PC-9 (cell line): ENCODE data around the gene LMBR1L. TPM values are rescaled to one million over a fixed set of nuclear protein-coding genes. Genes with fewer than 3 reads are reported as not detected.

Source experiments
- BruUV-seq: library from RNA; stranded (reverse); fragments of 400-500 nt; replicated peaks from 2 replicates; lab custom pipeline; 2021; lab: Mats Ljungman, UMichigan
- CTCF ChIA-PET: fragments of 300-600 bp; sonication (Branson Sonifier 250); formaldehyde crosslinking; loops from one replicate; lab custom pipeline; 2022; ENCODE audit warnings: antibody characterized with exemption; lab: Charles Lee
- POLR2A ChIA-PET: fragments of 300-600 bp; sonication (Branson Sonifier 250); formaldehyde crosslinking; loops from one replicate; lab custom pipeline; 2022; ENCODE audit warnings: antibody characterized with exemption; ENCODE audit not compliant: unreplicated experiment; lab: Charles Lee
- DNase-seq, 2 experiments: peaks; one replicate each; pipeline versions ENCODE4 v3.0.0 to v3.0.0-alpha.2; 2015 to 2022; ENCODE audit warnings: mixed read lengths in 1 of 2
- H2AFZ ChIP-seq: fragments of 200-600 bp; sonication (generic); 2 replicates; pipeline ENCODE4 v1.8.1; 2017; ENCODE audit warnings: antibody characterized with exemption
- H3F3A ChIP-seq: fragments of 200-600 bp; sonication (generic); 2 replicates; pipeline ENCODE4 v1.8.1; 2017; ENCODE audit warnings: antibody characterized with exemption, mild to moderate bottlenecking, low read depth; ENCODE audit not compliant: insufficient read depth
- H3K27ac ChIP-seq: fragments of 200-600 bp; sonication (generic); 2 replicates; pipeline ENCODE4 v1.6.1; 2016; ENCODE audit warnings: mixed run types
- H3K27me3 ChIP-seq: fragments of 200-600 bp; sonication (generic); 2 replicates; pipeline ENCODE4 v1.6.1; 2016; ENCODE audit warnings: low read depth, mixed run types; ENCODE audit not compliant: insufficient read depth
- H3K36me3 ChIP-seq: fragments of 200-600 bp; sonication (generic); 2 replicates; pipeline ENCODE4 v1.6.1; 2016; ENCODE audit warnings: low read depth, mixed run types
- H3K4me1 ChIP-seq: fragments of 200-600 bp; sonication (generic); replicated peaks from 2 replicates; pipeline ENCODE4 v1.6.1; 2016; ENCODE audit warnings: mixed run types; ENCODE audit not compliant: insufficient read depth
- H3K4me2 ChIP-seq: fragments of 200-600 bp; sonication (generic); 2 replicates; pipeline ENCODE4 v1.6.1; 2017; ENCODE audit warnings: mixed run types
- H3K4me3 ChIP-seq: fragments of 200-600 bp; sonication (generic); 2 replicates; pipeline ENCODE4 v1.6.1; 2016; ENCODE audit warnings: mixed run types
- H3K79me2 ChIP-seq: fragments of 200-600 bp; sonication (generic); 2 replicates; pipeline ENCODE4 v1.6.1; 2017; ENCODE audit warnings: low read depth, mixed run types
- H3K9me2 ChIP-seq: fragments of 200-600 bp; sonication (generic); 2 replicates; pipeline ENCODE4 v1.8.1; 2017; ENCODE audit warnings: mild to moderate bottlenecking; ENCODE audit not compliant: insufficient read depth
- H3K9me3 ChIP-seq: fragments of 200-600 bp; sonication (generic); 2 replicates; pipeline ENCODE4 v1.8.1; 2016; ENCODE audit warnings: low read depth; ENCODE audit not compliant: insufficient read depth
- H4K20me1 ChIP-seq: fragments of 200-600 bp; sonication (generic); 2 replicates; pipeline ENCODE4 v1.8.1; 2017; ENCODE audit not compliant: insufficient read depth
- EZH2 ChIP-seq: fragments of 200-600 bp; sonication (generic); IDR thresholded peaks from 2 replicates; pipeline ENCODE4 v1.8.0; 2017; ENCODE audit warnings: antibody characterized with exemption, low read depth
- intact Hi-C: fragments of 100-400 bp; cut with micrococcal nuclease; formaldehyde crosslinking; loops from one replicate; pipeline ENCODE4 v1.10.0; 2022; ENCODE audit not compliant: unreplicated experiment
- total RNA-seq: library from RNA; stranded (reverse); gene quantifications from 2 replicates; pipeline ENCODE4 v1.2.3, GENCODE V29; 2021
- TF ChIP-seq, protein P1 (sequence below): fragments of 200-600 bp; sonication (generic); conservative IDR thresholded peaks from 2 replicates; pipeline ENCODE4 v1.6.1; 2017; ENCODE audit warnings: mixed run types, antibody characterized with exemption, mild to moderate bottlenecking, moderate library complexity

LMBR1L gene
- total RNA-seq, 1 experiment from 2014 or later: 53.9 TPM

DNA sequence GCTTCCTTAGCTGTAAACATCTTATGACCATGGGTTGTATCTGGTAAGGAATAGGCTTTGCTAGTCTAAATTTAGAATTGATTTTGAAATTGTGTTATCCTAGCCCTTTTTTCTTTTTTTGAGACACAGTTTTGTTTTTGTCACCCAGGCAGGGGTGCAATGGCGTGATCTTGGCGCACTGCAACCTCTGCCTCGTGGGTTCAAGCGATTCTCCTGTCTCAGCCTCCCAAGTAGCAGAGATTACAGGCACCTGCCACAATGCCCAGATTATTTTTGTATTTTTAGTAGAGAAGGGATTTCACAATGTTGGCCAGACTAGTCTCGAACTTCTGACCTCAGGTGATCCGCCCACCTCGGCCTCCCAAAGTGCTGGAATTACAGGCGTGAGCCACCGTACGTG is 22.9 kb upstream of the LMBR1L start:
- intact Hi-C loops: loop anchor here (5.0 kb wide), 1 partner anchor 69 kb away; no protein-coding TSS in a partner anchor
- BruUV-seq: no TSS peak

GRCh38 chr12:49133014-49133413 is 22.4 kb upstream of the LMBR1L start:
- Histone ChIP-seq H3K4me2 (peak overlapping the region; percentile 79), H3K4me3 (no peak overlapping the region), H3K79me2 (peaks cover 38% of the 10 kb centered on the region), H3K9me2 (no peaks in the 10 kb centered on the region), H3K27me3 (no peaks in the 10 kb centered on the region), H3K4me1 (peaks cover 26% of the 10 kb centered on the region), H3K27ac (no peak overlapping the region), H3K36me3 (peaks cover 11% of the 10 kb centered on the region; the same call in 1 of the 2 replicates), H3F3A (peaks cover 38% of the 10 kb centered on the region), H3K9me3 (no peaks in the 10 kb centered on the region), H4K20me1 (no peaks in the 10 kb centered on the region), H2AFZ (no peak overlapping the region)
- intact Hi-C loops: loop anchor here (5.0 kb wide), 1 partner anchor 69 kb away; no protein-coding TSS in a partner anchor
- ChIA-PET POLR2A (interaction anchor here (0.6 to 0.9 kb wide), 3 partner anchors 55 to 133 kb away, joined by 6 to 16 read pairs (median 10); no protein-coding TSS in a partner anchor), CTCF (interaction anchor here (0.6 to 0.7 kb wide), 3 partner anchors 45 to 318 kb away, joined by 3 to 10 read pairs (median 7); no protein-coding TSS in a partner anchor)
- BruUV-seq: no TSS peak
- no peak for TF ChIP-seq EZH2
- TF ChIP-seq, protein P1, sequence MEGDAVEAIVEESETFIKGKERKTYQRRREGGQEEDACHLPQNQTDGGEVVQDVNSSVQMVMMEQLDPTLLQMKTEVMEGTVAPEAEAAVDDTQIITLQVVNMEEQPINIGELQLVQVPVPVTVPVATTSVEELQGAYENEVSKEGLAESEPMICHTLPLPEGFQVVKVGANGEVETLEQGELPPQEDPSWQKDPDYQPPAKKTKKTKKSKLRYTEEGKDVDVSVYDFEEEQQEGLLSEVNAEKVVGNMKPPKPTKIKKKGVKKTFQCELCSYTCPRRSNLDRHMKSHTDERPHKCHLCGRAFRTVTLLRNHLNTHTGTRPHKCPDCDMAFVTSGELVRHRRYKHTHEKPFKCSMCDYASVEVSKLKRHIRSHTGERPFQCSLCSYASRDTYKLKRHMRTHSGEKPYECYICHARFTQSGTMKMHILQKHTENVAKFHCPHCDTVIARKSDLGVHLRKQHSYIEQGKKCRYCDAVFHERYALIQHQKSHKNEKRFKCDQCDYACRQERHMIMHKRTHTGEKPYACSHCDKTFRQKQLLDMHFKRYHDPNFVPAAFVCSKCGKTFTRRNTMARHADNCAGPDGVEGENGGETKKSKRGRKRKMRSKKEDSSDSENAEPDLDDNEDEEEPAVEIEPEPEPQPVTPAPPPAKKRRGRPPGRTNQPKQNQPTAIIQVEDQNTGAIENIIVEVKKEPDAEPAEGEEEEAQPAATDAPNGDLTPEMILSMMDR: no peak
- DNase-seq: no peak

More for the DNA sequence above, 22.9 kb upstream of the LMBR1L start:
- H4K20me1 ChIP-seq: no peaks in the 10 kb centered on the region
- H3K4me3 ChIP-seq: no peak overlapping the region
- no peak for DNase-seq
- H3K79me2 ChIP-seq: peaks cover 38% of the 10 kb centered on the region
- H3K36me3 ChIP-seq: peaks cover 11% of the 10 kb centered on the region; the same call in 1 of the 2 replicates
- no peaks in the 10 kb centered on the region for H3K9me3 ChIP-seq
- H3K4me2 ChIP-seq: no peak overlapping the region
- CTCF ChIA-PET: interaction anchor here (0.6 kb wide), 2 partner anchors 102 to 318 kb away, joined by 3 to 10 read pairs; no protein-coding TSS in a partner anchor
- no peak overlapping the region for H2AFZ ChIP-seq
- no peaks in the 10 kb centered on the region for H3K9me2 ChIP-seq
- H3K27me3 ChIP-seq: no peaks in the 10 kb centered on the region
- H3K4me1 ChIP-seq: peaks cover 26% of the 10 kb centered on the region
- no peak overlapping the region for H3K27ac ChIP-seq
- TF ChIP-seq, protein P1: no peak
- TF ChIP-seq EZH2: no peak
- POLR2A ChIA-PET: interaction anchor here (0.9 kb wide), 1 partner anchor 132 kb away, joined by 6 read pairs; no protein-coding TSS in a partner anchor
- peaks cover 35% of the 10 kb centered on the region for H3F3A ChIP-seq

DNA sequence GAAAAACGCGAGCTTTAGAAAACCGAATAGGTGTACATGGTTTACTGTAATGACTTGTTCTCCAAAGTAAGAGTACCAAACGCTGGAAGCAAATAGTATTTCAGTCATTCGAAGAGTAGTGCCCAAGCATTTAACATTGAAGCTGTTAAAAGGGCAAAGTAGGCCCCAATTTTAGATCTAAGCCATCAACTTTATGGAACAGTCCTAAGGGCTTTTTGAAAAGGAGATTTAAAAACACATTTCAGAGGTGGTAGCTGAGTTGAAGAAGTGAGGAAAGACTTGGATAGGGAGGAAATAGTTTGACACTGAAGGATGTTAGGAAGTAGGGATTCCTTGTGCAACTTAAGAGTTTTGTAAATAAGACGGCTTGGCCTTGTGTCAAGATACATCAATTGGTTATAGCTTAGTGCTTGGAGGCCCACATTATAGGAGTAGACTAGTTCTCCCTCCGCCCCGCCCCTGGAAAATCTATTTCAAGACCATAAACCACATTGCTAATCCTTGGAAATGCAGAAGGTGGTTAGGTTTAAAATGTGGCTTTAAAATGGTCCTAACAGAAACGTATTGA is 21.3 kb upstream of the LMBR1L start:
- ChIA-PET POLR2A (interaction anchor here (0.6 to 0.7 kb wide), 5 partner anchors 15 to 432 kb away, joined by 3 to 27 read pairs (median 4); no protein-coding TSS in a partner anchor), CTCF (interaction anchor here (0.5 to 2.7 kb wide), 4 partner anchors 8 to 117 kb away, joined by 3 to 23 read pairs (median 4); no protein-coding TSS in a partner anchor)
- BruUV-seq: TSS peak; percentile 56
- intact Hi-C loops: loop anchor here (5.0 kb wide), 1 partner anchor 70 kb away; no protein-coding TSS in a partner anchor
- no peaks in the 10 kb centered on the region for H3K9me2 ChIP-seq
- peak overlapping the region; percentile 84 for H3K4me3 ChIP-seq
- peak overlapping the region; percentile 79 for H3K4me2 ChIP-seq
- H3K27ac ChIP-seq: peak overlapping the region; percentile 22
- no peaks in the 10 kb centered on the region for H3K27me3 ChIP-seq
- peaks cover 48% of the 10 kb centered on the region for H3F3A ChIP-seq
- peaks cover 11% of the 10 kb centered on the region; the same call in 1 of the 2 replicates for H3K36me3 ChIP-seq
- no peak for TF ChIP-seq EZH2
- TF ChIP-seq, protein P1: no peak
- peaks cover 38% of the 10 kb centered on the region for H3K79me2 ChIP-seq
- no peaks in the 10 kb centered on the region for H3K9me3 ChIP-seq
- H2AFZ ChIP-seq: peak overlapping the region; percentile 87
- DNase-seq: no peak
- H4K20me1 ChIP-seq: no peaks in the 10 kb centered on the region
- peaks cover 26% of the 10 kb centered on the region for H3K4me1 ChIP-seq
